BJ (cell line): Measurements from ENCODE around the gene AURKAIP1. TPM values are rescaled to one million over a fixed set of nuclear protein-coding genes. Genes with fewer than 3 reads are reported as not detected.

ENCODE experiments used
- CTCF ChIA-PET: fragments of 350-600 bp; formaldehyde crosslinking; extraction: SDS; loops from one replicate; lab custom pipeline; 2021; ENCODE audit warnings: antibody characterized with exemption, inconsistent platforms; lab: Yijun Ruan, JAX
- POLR2A ChIA-PET: fragments of 300-600 bp; sonication (Branson Sonifier 250); formaldehyde crosslinking; extraction: SDS; loops from one replicate; lab custom pipeline; 2021; ENCODE audit warnings: antibody characterized with exemption; lab: Charles Lee
- DNase-seq: peaks from one replicate; pipeline ENCODE4 v3.0.0-alpha.2; 2011; ENCODE audit warnings: low read depth
- H3K27me3 ChIP-seq: 2 replicates; pipeline ENCODE4 v1.6.0; 2011; ENCODE audit warnings: low read length; ENCODE audit not compliant: control insufficient read depth, insufficient read depth
- H3K36me3 ChIP-seq: 2 replicates; pipeline ENCODE4 v1.5.1; 2011; ENCODE audit warnings: low read length; ENCODE audit not compliant: control insufficient read depth, insufficient read depth
- H3K4me3 ChIP-seq: 2 replicates; pipeline ENCODE4 v1.5.1; 2011; ENCODE audit warnings: low read depth, mild to moderate bottlenecking, control low read depth, low read length
- CTCF ChIP-seq: IDR thresholded peaks from 2 replicates; pipeline ENCODE4 v1.5.1; 2011; ENCODE audit warnings: low read depth, mild to moderate bottlenecking, control low read depth, inconsistent platforms, low read length, moderate library complexity; ENCODE audit not compliant: insufficient read depth
- polyA plus RNA-seq: library from polyadenylated mRNA; depleted of rRNA; stranded (reverse); fragments of >200 nt; gene quantifications from 2 replicates; pipeline ENCODE4 v1.2.3, GENCODE V29; 2011

The AURKAIP1 gene
- polyA plus RNA-seq, 1 experiment: 97.8 TPM

GRCh38 chr1:1342584-1343115, 32.4 kb downstream of the AURKAIP1 start:
- H3K4me3 ChIP-seq: no peak overlapping the region
- DNase-seq: no peak
- ChIA-PET CTCF (interaction anchor here (3.3 kb wide), 1 partner anchor 29 kb away, joined by 21 read pairs; no protein-coding TSS in a partner anchor), POLR2A (no interaction called here)
- peaks cover 28% of the 10 kb centered on the region for H3K36me3 ChIP-seq
- H3K27me3 ChIP-seq: no peaks in the 10 kb centered on the region
- no peak for TF ChIP-seq CTCF

- H3K4me3 ChIP-seq: no peak overlapping the region
- ChIA-PET CTCF (interaction anchor here (0.7 kb wide), 1 partner anchor 29 kb away, joined by 3 read pairs; no protein-coding TSS in a partner anchor), POLR2A (no interaction called here)
- TF ChIP-seq CTCF: no peak
- H3K27me3 ChIP-seq: no peaks in the 10 kb centered on the region
- peaks cover 29% of the 10 kb centered on the region for H3K36me3 ChIP-seq
- no peak for DNase-seq
Measured at GRCh38 chr1:1342061-1342562, 32.9 kb downstream of the AURKAIP1 start.

GRCh38 chr1:1341549-1342021, 33.4 kb downstream of the AURKAIP1 start:
- Histone ChIP-seq H3K4me3 (no peak overlapping the region), H3K36me3 (peaks cover 29% of the 10 kb centered on the region), H3K27me3 (no peaks in the 10 kb centered on the region)
- TF ChIP-seq CTCF: no peak
- ChIA-PET POLR2A (no interaction called here), CTCF (interaction anchor here (0.7 kb wide), 1 partner anchor 30 kb away, joined by 3 read pairs; no protein-coding TSS in a partner anchor)
- DNase-seq: no peak

GRCh38 chr1:1340791-1341548, 34.0 kb downstream of the AURKAIP1 start:
- Histone ChIP-seq H3K27me3 (no peaks in the 10 kb centered on the region), H3K36me3 (peaks cover 31% of the 10 kb centered on the region), H3K4me3 (no peak overlapping the region)
- ChIA-PET CTCF (interaction anchor here (0.7 kb wide), 1 partner anchor 30 kb away, joined by 3 read pairs; no protein-coding TSS in a partner anchor), POLR2A (no interaction called here)
- TF ChIP-seq CTCF: no peak
- DNase-seq: no peak

- no peak for DNase-seq
- ChIA-PET CTCF (no interaction called here), POLR2A (no interaction called here)
- Histone ChIP-seq H3K27me3 (no peaks in the 10 kb centered on the region), H3K4me3 (no peak overlapping the region), H3K36me3 (peaks cover 31% of the 10 kb centered on the region)
- TF ChIP-seq CTCF: no peak
Measured at GRCh38 chr1:1340185-1340584, 34.8 kb downstream of the AURKAIP1 start.
